Osteoblast (primary cell): Measurements from ENCODE around the gene SV2B. TPM values are rescaled to one million over a fixed set of nuclear protein-coding genes. Genes with fewer than 3 reads are reported as not detected.

Source experiments
- DNase-seq: peaks from one replicate; pipeline ENCODE4 v3.0.0; 2011; ENCODE audit warnings: low spot score, mixed read lengths; ENCODE audit not compliant: insufficient read length; ENCODE audit errors: missing footprints
- H2AFZ ChIP-seq: 2 replicates; pipeline ENCODE4 v1.6.0; 2011; ENCODE audit warnings: mild to moderate bottlenecking, low read length
- H3K27ac ChIP-seq: 2 replicates; pipeline ENCODE4 v1.5.1; 2011; ENCODE audit warnings: mild to moderate bottlenecking, low read depth, low read length, moderate library complexity
- H3K27me3 ChIP-seq: 2 replicates; pipeline ENCODE4 v1.6.0; 2012; ENCODE audit warnings: mild to moderate bottlenecking, control low read depth, inconsistent platforms, low read length, moderate library complexity; ENCODE audit not compliant: insufficient read depth
- H3K36me3 ChIP-seq: 2 replicates; pipeline ENCODE4 v1.5.1; 2011; ENCODE audit warnings: mild to moderate bottlenecking, low read length, control low read depth, moderate library complexity; ENCODE audit not compliant: insufficient read depth
- H3K4me1 ChIP-seq: 2 replicates; pipeline ENCODE4 v1.5.1; 2011; ENCODE audit warnings: mild to moderate bottlenecking, low read length, control low read depth, moderate library complexity; ENCODE audit not compliant: insufficient read depth
- H3K4me2 ChIP-seq: 2 replicates; pipeline ENCODE4 v1.6.0; 2011; ENCODE audit warnings: mild to moderate bottlenecking, low read length; ENCODE audit not compliant: insufficient read depth
- H3K4me3 ChIP-seq: fragments of 200-600 bp; sonication (generic); 3 replicates; pipeline ENCODE4 v1.5.1; 2012; ENCODE audit warnings: mild to moderate bottlenecking, low read length, inconsistent platforms; ENCODE audit not compliant: insufficient read depth
- H3K79me2 ChIP-seq: 2 replicates; pipeline ENCODE4 v1.6.0; 2012; ENCODE audit warnings: mild to moderate bottlenecking, low read length, control low read depth, inconsistent platforms; ENCODE audit not compliant: insufficient read depth
- H3K9me3 ChIP-seq: 2 replicates; pipeline ENCODE4 v1.5.1; 2011; ENCODE audit warnings: low read depth, low read length, control low read depth
- H4K20me1 ChIP-seq: 2 replicates; pipeline ENCODE4 v1.6.0; 2012; ENCODE audit warnings: mild to moderate bottlenecking, low read length, control low read depth; ENCODE audit not compliant: insufficient read depth
- total RNA-seq: library from RNA; depleted of rRNA; stranded (reverse); fragments of >200 nt; gene quantifications from 2 replicates; pipeline ENCODE4 v1.2.3, GENCODE V29; 2012
- TF ChIP-seq, protein P1 (sequence below): IDR thresholded peaks from 2 replicates; pipeline ENCODE4 v1.5.1; 2011; ENCODE audit warnings: mild to moderate bottlenecking, low read depth, low read length, moderate library complexity; ENCODE audit errors: extremely low read depth

SV2B gene
- total RNA-seq, 1 donor: not detected

DNA sequence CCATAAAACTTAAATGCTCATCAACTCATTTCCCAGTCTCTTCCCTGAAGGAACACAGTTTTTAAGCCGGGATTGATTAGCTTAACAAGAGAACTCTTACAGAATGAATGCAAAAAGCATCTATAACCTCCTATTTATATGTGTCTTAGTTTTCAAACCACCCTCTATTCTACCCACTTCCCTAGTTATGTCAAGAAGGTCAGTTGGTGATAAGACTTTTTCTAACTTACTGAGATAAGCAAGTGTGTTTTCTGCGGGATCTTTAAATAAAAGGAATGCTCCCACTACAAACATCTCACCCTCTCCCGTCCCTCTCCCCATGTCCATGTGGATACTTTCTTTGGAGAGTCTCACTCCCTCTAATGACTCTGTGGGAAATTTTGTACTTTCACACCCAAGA, 218.5 kb downstream of the SV2B start:
- no peak overlapping the region for H3K27ac ChIP-seq
- H2AFZ ChIP-seq: no peak overlapping the region
- no peaks in the 10 kb centered on the region for H3K36me3 ChIP-seq
- H3K4me3 ChIP-seq: no peak overlapping the region
- H4K20me1 ChIP-seq: no peaks in the 10 kb centered on the region
- DNase-seq: no peak
- TF ChIP-seq, protein P1, sequence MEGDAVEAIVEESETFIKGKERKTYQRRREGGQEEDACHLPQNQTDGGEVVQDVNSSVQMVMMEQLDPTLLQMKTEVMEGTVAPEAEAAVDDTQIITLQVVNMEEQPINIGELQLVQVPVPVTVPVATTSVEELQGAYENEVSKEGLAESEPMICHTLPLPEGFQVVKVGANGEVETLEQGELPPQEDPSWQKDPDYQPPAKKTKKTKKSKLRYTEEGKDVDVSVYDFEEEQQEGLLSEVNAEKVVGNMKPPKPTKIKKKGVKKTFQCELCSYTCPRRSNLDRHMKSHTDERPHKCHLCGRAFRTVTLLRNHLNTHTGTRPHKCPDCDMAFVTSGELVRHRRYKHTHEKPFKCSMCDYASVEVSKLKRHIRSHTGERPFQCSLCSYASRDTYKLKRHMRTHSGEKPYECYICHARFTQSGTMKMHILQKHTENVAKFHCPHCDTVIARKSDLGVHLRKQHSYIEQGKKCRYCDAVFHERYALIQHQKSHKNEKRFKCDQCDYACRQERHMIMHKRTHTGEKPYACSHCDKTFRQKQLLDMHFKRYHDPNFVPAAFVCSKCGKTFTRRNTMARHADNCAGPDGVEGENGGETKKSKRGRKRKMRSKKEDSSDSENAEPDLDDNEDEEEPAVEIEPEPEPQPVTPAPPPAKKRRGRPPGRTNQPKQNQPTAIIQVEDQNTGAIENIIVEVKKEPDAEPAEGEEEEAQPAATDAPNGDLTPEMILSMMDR: no peak
- H3K4me2 ChIP-seq: no peak overlapping the region
- no peaks in the 10 kb centered on the region for H3K79me2 ChIP-seq
- H3K4me1 ChIP-seq: no peaks in the 10 kb centered on the region
- H3K27me3 ChIP-seq: no peaks in the 10 kb centered on the region
- no peaks in the 10 kb centered on the region for H3K9me3 ChIP-seq

DNA sequence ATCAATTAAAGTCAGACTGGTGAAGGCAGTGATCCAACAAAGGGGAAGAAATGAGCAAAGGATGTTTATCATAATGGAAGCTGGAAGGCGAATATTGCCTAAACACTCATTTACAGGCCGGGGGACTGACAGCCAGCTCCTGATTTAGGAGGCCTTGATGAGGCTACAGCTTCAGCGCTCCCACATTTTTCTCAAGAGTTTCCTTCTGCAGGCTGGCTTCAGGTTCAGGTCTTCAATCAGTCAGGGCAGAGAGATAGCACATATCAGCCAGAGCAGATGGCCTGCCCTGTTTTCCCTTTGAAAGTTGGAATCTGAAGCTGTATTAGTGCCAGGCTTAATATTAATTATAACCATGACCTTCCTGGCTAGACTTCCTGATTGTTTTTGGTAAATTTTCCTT, 218.9 kb downstream of the SV2B start:
- no peak for DNase-seq
- TF ChIP-seq, protein P1: no peak
- Histone ChIP-seq H3K79me2 (no peaks in the 10 kb centered on the region), H3K4me1 (no peaks in the 10 kb centered on the region), H3K4me2 (no peak overlapping the region), H3K27ac (no peak overlapping the region), H3K36me3 (no peaks in the 10 kb centered on the region), H3K4me3 (no peak overlapping the region), H4K20me1 (no peaks in the 10 kb centered on the region), H3K9me3 (no peaks in the 10 kb centered on the region), H3K27me3 (no peaks in the 10 kb centered on the region), H2AFZ (no peak overlapping the region)

DNA sequence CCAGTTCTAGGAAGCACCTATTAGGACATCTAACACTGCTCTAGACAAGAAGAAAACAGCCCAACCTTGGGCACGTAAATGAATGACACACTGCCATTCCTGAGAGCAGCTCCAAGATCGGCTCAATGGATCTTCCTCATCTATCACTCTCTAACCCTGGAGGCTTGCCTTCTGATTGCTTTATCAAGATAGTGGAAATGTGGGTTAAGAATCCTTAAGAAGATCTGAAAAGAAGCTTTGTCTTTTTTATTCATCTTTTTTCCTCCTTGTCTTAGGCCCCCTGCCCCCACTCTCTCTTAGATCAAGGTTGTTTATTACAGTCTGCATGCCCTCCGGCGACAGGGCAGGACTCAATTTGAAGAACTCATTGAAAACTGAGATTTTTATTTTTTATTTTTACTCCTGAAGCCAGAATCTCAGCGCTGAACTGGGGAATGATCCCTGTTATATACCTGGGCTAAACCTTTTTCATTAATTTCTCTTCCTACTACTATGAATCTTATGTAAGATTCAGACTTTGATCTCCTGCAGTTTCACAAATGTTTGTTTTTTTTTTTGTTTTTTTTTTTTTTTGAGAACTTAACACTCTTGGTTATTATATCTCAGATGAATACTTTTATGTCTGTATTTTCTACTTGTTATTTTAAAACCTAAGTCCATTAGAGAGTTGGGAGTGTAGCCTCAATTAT, 219.5 kb downstream of the SV2B start:
- Histone ChIP-seq H3K4me3 (no peak overlapping the region), H3K27ac (no peak overlapping the region), H3K79me2 (no peaks in the 10 kb centered on the region), H2AFZ (no peak overlapping the region), H3K4me2 (no peak overlapping the region), H3K9me3 (no peaks in the 10 kb centered on the region), H3K36me3 (no peaks in the 10 kb centered on the region), H3K4me1 (no peaks in the 10 kb centered on the region), H3K27me3 (no peaks in the 10 kb centered on the region), H4K20me1 (no peaks in the 10 kb centered on the region)
- TF ChIP-seq, protein P1: no peak
- no peak for DNase-seq

DNA sequence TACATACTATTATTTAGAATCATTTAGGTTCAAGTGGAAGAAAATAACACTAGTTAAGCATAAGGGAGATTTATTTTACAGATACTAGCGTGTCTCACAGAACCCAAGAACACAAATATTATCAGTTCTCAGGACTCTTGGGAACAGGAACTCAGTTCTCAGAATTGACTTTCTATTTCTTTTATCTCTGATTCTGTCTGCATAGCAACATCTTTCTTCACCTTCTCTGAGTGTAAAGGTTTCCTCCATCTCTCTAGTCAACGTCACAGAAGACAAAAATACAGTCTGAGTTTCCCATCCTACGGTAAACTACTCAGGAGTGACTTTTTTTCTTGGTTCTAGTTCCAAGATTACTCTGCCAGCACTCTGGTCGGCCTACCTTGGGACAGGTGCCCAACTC, 220.0 kb downstream of the SV2B start:
- Histone ChIP-seq H3K36me3 (no peaks in the 10 kb centered on the region), H3K27me3 (no peaks in the 10 kb centered on the region), H4K20me1 (no peaks in the 10 kb centered on the region), H3K79me2 (no peaks in the 10 kb centered on the region), H3K4me1 (no peaks in the 10 kb centered on the region), H3K4me2 (no peak overlapping the region), H3K9me3 (no peaks in the 10 kb centered on the region), H2AFZ (no peak overlapping the region), H3K4me3 (no peak overlapping the region), H3K27ac (no peak overlapping the region)
- TF ChIP-seq, protein P1: no peak
- DNase-seq: no peak
